Glomerular visceral epithelial cell (primary cell): Measurements from ENCODE around the gene DNLZ.

Source experiments
- DNase-seq: peaks from one replicate; pipeline ENCODE4 v3.0.0-alpha.2; 2016; ENCODE audit errors: extremely low spot score

DNLZ gene

DNA sequence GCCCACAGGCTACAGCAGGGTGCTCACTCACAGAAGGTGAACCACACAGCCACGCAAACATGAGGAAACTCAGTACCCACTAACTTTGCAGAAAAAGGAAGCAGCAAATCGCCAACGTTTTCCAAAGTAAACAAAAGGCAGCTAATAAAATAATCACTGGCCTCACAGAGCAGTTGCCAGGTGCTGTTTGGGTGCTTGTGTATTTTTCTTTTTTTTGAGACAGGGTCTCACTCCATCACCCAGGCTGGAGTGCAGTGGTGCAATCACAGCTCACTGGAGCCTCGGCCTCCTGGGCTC lies 32.6 kb upstream of the DNLZ start:
- DNase-seq = no peak

DNA sequence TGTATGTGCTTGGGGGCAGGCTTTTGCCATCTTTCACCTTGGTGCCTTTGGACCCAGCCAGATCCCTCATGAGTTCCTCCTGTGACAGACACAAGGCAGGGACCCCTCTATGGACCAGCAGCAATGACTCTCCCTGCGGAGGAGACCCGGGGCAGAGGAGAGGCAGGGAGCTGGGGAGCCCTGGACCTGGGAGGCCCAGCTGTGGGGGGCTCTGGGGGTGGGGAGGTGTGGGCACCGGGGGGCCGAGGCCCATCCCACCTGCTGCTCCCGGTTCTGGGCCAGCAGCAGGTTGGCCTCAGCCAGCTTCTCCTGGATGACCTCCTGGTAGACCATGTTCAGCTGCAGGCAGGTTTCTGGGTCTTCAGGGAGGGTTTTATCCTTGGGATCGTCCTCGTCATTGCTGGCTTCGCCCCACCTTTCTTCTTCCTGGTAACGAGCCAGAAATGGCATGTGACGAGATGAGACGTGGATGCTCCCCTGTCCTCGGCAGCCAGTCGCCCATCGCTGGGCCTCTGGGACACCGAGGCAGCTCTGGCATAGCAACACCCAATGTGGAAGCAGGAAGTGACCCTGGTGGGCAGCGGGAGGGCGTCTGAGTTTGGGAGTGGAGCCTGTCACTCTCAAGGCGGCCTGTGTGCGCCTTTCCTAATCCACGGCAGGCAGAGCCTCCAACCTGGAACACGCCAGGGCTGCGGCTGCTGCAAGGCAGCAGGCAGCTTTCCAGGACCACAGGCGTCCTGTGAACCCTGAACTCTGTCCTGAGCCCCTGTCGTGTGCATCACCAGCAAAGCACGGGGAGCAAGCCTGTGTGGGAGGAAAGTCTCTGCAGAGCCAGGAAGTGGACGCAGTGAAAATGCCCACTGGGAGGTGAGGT lies 32.0 kb upstream of the DNLZ start:
- no peak for DNase-seq

DNA sequence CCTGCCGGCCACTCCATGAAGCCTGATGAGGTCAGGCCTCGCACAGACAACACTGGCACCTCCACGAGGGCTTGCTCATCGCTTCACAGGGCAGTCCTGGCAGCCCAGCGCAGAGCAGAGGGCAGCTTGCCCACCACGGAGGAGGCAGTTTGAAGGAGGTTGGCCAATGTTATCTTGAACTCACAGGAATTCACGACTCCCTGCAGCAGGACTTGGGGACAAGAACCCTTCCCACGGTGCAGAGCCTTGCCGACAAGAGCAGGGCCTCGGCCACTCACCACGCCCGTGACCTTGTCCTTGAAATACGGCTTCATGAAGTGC lies 31.4 kb upstream of the DNLZ start:
- no peak for DNase-seq

DNA sequence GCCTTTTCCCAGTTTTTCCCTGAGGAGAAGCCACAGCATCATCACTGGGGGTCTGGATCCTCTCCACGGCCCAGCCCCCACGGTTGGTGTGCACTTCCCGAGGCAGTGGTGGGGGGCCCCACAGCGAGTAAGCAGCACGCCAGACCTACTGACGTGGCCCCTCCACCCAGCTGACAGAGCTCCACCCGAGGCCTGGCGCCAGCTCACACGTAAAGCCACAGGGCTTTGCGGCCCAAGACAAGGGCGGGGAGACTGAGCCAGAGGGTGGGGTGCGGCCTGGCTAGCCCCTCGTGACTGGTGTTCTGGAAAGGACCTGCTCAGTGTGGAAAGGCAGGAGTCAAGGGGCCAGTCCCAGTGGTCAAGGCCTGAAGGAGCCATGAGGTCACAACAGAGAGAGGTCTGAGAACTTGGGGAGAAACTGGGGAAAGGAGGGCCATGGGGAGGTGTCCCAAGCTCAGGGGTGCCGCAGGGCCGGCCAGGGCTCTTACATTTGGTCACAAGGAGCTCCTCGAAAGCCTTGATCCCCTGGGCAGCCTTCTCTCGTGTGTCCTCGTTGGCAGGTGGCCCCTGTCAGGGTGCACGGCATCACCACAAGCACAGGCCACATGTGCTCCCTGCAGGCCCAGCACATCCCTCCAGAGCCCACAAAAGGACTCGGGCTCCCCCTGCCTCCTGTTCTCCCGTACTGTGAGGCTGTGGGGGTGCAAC lies 30.9 kb upstream of the DNLZ start:
- no peak for DNase-seq

DNA sequence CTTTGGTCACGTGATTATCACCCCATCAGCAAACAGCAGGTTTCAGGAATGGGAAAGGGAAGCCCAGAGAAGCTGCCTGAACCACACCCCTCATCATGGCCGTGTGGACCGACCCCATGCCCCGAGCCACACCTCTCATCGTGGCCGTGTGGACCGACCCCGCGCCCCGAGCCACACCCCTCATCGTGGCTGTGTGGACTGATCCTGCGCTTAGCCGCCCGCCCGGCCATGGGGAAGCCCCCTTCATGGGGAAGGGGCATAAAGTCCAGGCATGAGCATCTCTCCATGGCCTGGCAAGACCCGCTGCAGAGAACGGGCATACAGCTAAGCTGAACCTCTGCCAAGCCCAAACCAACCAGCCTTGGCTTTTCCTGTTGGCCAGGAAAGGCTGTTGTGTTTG lies 30.0 kb upstream of the DNLZ start:
- DNase-seq = no peak

DNA sequence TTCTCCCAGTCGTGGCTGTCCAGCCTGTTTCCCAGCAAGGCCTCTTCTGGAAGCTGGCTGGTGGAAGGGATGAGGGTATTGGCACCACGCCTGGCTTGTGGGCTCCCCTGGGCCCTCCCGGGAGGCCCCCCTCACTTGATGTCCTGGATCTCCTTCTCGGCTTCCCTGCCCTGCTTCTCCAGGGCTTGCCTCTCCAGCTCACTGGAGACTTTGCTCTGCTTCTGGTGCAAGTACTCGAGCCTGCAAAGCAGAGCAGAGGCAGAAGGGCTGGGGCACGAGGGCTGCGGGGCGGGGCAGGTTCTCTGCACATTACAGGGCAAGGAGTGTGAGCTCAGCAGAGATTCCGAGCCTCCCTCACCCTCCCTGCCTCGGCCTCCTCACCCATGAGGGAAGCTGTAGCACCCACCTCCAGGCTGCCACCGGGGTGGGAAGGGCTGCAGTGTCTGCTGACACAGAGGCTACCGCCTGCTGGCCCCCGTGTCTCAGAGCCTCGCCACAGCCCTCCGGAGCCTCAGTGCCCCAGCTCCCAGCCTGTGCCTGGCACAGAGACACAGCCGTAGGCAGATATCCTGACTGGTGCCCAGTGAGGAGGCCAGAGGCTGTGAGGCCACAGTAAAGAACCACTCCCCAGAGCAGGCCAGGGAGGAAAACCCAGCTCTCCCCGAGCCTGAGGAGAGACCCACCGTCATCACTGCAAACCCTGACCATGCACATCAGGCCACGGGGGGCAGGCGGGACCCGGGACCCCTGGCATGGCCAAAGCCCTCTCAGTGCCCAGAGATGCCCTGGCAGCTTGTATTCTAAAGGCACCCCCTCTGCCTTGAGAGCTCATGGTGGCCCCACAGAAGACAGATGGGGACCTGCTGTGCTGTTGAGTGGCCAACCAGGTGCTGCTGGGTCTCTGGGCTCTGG lies 29.2 kb upstream of the DNLZ start:
- no peak for DNase-seq

DNA sequence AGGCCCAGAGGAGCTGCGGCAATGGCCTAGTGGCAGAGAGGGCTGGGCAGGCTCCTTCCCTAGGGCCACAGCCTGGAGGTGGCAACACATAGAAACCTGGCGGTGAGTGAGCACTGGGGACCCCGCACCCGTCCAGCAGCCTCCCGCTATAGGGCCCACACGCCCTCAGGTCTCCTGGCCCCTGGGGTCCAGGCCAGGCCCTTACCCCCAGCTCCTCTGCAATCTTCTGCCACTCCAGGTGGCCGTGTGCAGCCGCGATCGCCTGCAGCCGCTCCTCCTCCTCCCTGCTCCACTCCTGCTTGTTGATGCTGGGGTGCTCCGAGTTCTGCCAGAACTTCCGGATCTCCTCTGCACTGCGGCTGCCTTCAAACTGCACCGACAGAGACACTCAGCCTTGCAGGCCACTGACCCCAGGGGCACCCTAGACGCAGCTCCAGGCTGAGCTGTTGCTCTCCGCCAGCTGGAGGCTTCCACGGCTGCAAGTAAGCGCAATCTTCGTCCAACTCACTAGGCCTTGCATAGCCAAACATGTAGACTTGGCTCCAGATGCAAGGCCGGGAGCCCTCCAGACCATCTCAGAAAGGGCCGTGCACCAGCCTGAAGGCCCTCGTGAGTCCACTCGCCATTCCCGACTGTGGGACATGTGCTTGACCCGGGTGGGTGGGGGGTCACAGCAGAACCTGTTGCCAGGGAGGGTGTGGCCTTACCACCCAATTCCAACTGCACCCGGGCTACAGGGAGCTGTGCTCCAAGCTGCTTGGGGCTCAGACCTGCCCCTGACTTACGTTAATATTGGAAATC lies 28.4 kb upstream of the DNLZ start:
- no peak for DNase-seq

DNA sequence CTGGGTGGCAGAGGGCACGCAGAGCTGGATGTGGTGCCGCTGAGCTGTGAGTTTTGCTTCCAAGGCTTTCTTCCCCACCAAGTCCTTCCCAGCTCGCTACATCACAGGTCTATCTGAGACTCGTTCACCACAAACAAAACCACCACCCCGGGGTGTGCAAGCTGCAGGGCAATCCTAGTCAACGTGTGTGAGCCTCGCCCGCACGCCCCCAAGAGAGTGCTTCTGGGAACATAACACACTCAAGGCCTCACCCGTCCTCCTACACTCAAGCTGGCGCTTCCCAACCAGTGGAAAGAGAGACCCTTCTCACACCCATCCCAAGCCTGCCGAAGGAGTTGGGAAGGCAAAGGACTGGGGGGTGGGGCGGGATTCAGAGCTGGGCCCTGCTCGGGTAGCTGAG lies 25.9 kb upstream of the DNLZ start:
- DNase-seq = no peak

DNA sequence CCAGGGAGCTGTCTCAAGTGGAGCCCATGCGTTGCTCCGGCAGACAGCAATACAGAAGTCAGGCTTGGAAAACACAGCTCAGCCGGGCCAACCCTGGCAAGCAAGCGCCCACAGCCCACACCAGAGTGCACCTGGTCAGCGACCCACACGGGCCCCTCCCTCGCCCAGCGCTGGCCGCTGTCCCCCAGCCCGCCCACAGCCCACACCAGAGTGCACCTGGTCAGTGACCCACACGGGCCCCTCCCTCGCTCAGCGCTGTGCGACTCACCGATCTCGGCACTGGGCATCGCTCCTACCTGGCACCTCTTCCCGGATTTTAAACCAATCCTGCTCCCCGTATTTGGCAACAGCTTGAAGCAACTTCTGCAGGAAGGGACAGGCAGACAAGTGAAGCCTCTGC lies 23.7 kb upstream of the DNLZ start:
- DNase-seq = no peak

DNA sequence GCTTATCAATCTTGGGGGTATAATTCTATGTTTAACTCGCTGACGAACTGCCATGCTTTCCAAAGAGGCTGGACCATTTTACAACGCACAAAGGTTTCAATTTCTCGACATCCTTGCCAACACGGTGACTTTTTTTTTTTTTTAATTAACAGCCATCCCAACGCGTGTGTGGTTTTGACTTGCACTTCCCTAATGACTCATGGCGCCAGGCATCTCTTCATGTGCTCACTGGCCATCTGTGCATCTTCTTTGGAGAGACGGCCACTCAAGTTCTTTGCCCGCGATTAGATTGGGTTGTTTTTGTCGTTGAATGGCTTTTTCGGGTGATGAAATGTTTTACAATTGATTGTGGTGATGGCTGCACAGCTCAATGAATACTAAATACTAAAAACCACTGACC lies 22.5 kb upstream of the DNLZ start:
- no peak for DNase-seq

DNA sequence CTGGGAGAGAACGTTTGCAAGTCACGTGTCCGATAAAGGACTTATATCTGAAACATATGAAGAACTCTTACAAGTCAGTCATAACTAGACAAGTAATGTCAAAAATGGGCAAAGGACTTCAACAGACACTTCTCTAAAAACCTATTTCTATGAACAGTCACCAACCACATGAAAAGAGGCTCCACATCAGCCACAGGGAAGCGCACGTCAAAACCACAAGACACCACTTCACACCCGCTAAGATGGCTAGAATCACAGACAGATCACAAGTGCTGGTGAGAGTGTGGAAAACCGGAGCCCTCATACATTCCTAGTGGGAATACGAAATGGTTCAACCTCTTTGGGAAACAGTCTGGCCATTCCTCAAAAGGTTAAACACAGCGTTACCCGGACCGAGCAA lies 21.5 kb upstream of the DNLZ start:
- no peak for DNase-seq

DNA sequence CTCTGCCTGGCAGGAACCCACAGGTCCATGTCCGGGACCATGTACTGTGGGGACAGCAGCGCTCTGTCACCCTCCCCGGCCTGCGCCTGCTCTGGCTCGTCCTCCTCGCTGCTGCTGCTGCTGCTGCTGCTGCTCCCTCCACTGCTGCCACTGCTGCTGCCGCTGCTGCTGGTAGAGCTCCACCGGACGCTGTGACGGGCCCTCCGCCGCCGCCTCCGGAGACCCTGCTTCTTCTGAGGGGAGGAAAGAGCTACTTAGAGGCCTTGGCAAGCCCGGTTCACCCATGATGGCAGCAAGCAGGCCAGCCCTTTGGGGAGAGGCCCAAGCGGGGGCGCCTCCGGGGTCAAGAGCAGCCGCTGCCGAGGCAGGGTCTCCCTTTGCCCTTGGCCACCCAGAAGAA lies 19.9 kb upstream of the DNLZ start:
- DNase-seq = no peak

DNA sequence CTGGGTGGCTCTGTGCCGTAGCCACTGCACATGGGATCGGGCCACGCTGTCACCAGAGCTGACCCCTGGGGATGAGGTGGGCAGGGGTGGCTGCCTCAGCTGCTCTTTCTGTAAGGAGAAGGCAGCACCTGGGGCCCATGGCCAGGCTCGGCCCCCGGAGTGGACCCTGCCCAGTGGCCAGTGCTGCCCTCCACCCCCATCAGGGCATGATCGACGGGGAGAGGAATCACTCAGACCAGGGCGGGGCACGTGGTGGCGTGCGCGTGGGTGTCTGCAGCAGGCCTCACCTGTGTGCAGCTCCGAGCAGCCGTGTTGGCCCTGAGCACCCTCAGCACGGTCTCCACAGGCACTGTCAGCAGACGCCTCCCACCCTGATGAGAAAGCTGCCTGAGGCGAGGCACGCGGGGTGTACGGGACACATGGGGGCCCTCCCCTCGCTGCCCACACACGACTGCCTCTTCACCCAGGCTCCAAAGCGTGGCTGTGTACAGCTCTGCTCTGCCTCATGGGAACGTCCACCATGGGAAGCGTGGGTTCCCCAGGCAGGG lies 18.5 kb upstream of the DNLZ start:
- no peak for DNase-seq

DNA sequence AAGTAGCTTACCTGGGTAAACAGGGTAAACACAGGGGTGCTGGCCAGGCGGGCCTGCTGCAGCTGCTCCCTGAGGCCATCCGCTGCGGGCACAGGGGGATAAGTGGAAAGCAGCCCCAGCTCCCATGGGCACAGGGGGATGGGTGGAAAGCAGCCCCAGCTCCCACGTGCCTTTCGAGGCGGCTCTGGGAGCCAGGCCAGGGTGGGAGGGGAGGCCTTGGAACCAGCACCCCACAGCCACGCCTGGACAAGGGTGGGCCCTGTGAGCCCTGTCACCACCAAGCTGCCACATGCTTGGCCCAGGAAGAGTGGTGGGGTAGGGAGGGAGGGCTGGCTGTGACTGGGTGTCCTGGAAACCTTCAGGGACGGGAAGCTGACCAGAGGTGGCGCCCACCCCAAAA lies 17.8 kb upstream of the DNLZ start:
- DNase-seq = no peak

DNA sequence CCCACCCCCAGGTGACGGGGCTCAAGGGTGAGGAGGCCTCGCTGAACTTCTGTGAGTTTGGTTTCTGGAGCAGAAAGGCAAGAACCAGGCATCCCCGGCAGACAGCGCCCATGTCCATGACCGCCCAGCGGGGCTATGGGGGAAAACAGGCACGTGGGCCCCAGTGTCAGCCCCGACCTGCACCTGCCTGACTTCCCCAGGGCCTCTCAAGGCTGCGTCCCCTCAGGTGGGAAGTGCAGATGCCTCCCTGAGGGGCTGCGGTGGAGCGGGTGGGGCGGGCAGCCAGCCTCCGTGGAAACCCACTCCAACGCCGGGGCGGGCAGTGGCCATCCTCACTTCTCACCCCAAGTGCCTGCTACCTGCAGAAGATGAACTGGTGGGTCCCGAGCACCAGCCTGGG lies 16.8 kb upstream of the DNLZ start:
- DNase-seq = no peak

DNA sequence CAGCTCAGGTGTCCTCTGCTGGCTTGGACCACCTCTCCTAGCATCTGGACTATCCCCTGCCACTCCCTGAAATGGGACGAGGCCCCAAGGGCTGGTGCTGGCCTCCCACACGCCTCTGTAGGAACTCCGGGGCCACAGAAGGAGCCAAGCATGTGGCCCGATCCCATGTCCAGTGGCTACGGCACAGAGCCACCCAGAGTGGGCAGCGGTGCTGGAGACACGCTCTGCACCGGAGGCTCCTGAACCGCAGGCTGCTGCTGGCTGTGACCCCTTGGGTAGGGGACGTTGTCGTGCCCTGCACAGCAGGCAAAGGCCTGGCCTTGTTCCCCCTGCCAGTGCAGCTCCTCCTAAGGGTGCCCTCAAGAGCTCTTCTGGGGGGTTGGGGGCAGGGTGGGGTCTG lies 16.3 kb upstream of the DNLZ start:
- no peak for DNase-seq

DNA sequence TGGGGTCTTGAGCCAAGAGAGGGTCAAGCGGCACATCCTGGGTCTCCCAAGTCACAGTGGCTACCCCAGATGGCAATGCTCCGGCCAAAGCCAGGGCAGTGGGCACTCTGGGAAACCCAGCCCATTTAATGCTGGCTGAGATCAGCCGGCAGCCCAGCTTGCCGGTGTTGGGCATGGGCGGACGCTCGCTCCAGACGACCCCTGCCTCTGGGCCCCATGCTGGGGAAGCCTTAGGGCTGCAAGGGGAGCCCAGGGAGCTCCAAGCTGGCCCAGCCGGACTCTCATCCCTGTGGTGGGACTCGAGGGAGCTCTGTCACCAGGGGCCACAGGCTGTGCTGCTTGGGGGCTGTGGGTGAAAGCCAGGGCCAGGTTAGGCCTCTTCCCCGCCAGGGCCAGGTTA lies 15.9 kb upstream of the DNLZ start:
- DNase-seq = no peak

DNA sequence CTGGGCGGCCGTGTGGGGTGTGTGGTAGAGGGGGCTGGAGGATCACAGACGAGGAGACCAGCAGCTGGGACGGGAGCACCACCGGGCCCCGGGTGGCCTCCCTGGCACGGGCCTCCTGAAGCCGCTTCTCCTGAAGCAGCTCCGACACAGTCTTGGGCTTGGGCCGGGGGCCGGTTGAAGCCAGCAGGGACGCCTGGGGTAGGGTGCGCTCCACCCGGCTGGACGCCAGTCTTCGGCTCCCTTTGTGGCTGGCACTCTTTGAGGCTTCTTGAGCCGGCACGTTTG lies 15.4 kb upstream of the DNLZ start:
- no peak for DNase-seq

DNA sequence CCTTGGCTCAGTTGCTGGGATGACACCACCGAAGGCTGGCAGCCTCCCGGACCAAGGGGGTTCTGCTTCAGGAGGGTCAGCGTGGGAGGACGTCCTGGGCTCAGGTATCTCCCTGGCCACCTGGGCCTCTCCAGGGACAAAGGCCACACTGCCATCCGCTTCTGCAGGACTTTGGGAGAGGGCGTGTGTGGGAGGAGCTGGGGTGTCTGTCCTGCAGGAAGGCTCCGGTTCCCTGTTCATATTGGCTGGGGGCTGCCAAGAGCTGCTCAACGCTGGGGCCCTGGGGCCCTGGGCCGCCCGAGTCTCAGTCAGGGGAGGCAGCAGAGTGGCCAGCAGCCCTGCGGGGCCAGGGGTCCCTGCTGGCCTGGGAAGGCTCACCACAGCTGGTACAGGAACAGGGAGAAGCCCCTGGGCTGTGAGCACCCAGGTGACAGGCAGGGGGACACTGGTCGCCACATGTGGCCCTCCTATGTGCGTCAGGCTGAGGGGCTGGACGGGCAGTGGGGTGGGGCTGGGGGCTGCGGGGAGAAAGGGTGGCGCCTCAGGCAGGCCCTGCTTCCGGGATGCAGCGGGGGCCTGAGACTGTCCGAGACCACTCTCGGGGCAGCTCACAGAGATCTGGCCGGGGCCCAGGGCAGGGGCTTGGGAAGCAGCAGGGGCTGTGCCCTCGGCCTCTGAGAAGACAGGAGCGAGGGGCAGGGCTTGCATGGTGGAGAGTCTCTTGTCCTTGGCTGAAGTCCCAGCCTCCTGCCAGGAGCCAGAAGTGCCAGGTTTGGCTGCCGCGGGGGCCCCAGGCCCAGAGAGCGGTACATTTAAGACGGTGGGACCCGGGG lies 14.8 kb upstream of the DNLZ start:
- no peak for DNase-seq

DNA sequence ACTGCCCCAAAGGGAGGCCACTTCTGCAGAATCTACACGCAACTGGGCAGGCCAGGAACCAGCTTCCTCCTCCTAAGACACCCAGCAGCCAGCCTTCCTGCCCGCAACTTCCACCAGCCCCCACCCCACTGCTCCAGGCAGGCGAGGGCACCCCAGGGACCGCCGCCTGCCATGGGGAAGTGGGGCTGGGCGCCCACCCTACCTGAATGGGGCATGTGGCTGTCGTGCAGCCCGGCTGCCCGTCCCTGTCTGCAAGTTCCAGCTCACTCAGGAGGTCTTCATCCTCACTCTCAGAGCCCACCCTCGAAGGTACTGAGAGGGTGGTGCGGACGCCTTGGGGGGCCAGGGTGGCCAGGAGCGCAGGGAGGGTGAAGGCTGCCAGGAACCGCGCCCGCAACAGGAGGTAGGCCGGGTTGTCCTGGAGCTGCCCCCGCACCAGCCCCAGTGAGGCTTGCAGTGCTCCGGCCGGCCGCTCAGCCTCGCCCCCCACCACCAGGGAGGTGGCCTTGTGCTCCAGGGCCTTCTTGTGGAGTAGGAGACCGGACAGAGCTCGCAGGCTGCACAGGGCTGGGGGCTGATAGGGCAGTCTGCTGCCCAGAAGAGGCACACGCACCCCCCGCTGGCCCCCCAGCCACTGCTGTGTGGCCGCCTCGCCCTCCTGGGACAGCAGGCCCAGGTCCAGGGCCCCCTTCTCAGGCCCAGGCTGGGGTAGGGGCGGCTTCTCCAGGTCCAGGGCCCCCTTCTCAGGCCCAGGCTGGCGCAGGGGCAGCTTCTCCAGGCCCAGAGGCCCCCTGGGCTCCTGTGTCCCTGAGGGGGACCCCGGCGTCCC lies 14.0 kb upstream of the DNLZ start:
- no peak for DNase-seq
